Cardiac muscle cell (in vitro differentiated cells and primary cell): ENCODE data around the gene WDR26. TPM values are rescaled to one million over a fixed set of nuclear protein-coding genes. Genes with fewer than 3 reads are reported as not detected.
"Not testable (repeated sequence)": the region's sequence is repeated elsewhere in the genome, so short reads cannot be mapped to it uniquely, and the experiment has no call there.

ENCODE experiments used
- DNase-seq, 2 donors: peaks; one replicate each; pipeline versions ENCODE4 v3.0.0 to v3.0.0-alpha.2; 2010 to 2017; ENCODE audit warnings: low read depth in 1 of 2, low spot score in 1 of 2
- H3K27ac ChIP-seq: fragments of 200-600 bp; sonication (generic); 2 replicates; pipeline ENCODE4 v1.5.1; 2016
- H3K27me3 ChIP-seq: fragments of 200-600 bp; sonication (generic); 2 replicates; pipeline ENCODE4 v1.6.0; 2016; ENCODE audit warnings: control low read depth
- H3K36me3 ChIP-seq: fragments of 200-600 bp; sonication (generic); 2 replicates; pipeline ENCODE4 v1.5.1; 2016; ENCODE audit warnings: control low read depth
- H3K4me1 ChIP-seq: fragments of 200-600 bp; sonication (generic); 2 replicates; pipeline ENCODE4 v1.8.1; 2017; ENCODE audit warnings: low read depth, mild to moderate bottlenecking, mixed run types
- H3K4me3 ChIP-seq: fragments of 200-600 bp; sonication (generic); 2 replicates; pipeline ENCODE4 v1.5.1; 2016; ENCODE audit warnings: mild to moderate bottlenecking
- H3K9me3 ChIP-seq: fragments of 200-600 bp; sonication (generic); 2 replicates; pipeline ENCODE4 v1.5.1; 2017; ENCODE audit warnings: low read depth, mild to moderate bottlenecking, control low read depth
- polyA plus RNA-seq: library from polyadenylated mRNA; unstranded; fragments of >200 nt; fragmentation: Nextera tagmentation; extraction: Ambion mirVana; gene quantifications from 2 replicates; pipeline ENCODE4 v1.2.1, GENCODE V29; 2016
- total RNA-seq: library from RNA; depleted of rRNA; stranded (reverse); fragments of >200 nt; gene quantifications from 2 replicates; pipeline ENCODE4 v1.2.3, GENCODE V29; 2016
- TF ChIP-seq, protein P1 (sequence below): IDR thresholded peaks from 2 replicates; pipeline ENCODE4 v1.5.1; 2012; ENCODE audit warnings: low read depth, mild to moderate bottlenecking, low read length

Gene WDR26
- total and polyA plus RNA-seq, 2 experiments from 2014 or later = 14.9 to 62.2 TPM

DNA sequence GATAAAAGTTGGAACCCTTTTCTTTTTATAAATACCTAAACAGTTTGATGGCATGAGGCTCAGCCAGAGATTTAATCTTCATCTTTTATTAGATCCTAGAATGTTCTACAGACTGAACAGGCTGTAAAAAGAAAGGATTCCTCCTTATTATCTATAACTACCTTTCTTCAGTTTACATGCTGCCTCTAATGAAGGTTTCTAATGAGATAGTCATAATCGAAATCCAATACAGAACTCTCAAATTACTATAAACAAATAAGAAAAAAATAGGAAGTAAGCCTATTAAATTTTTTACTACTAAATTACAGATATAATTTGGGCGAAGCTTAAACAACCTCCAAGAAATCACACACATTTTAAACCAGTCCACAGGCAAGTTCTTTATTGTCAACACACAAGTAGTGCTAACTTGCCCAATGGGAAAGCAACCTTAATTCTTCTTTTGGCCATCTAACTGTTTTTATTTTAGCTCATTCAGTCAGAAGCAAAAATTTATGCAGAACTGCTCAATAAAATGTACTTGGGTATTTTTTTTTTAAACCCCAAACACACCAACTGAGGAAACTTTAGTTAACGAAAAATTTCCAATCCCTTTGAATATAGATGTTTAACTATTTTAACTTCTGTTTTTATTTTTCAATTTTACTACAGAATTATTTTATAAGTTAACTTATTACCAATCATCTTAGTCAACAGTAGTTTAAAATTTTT, 4.8 kb downstream of the WDR26 start:
- Histone ChIP-seq H3K27me3 (no peaks in the 10 kb centered on the region), H3K27ac (no peak overlapping the region), H3K4me1 (peaks cover 22% of the 10 kb centered on the region), H3K36me3 (peaks cover 48% of the 10 kb centered on the region), H3K4me3 (no peak overlapping the region), H3K9me3 (no peaks in the 10 kb centered on the region)
- TF ChIP-seq, protein P1, sequence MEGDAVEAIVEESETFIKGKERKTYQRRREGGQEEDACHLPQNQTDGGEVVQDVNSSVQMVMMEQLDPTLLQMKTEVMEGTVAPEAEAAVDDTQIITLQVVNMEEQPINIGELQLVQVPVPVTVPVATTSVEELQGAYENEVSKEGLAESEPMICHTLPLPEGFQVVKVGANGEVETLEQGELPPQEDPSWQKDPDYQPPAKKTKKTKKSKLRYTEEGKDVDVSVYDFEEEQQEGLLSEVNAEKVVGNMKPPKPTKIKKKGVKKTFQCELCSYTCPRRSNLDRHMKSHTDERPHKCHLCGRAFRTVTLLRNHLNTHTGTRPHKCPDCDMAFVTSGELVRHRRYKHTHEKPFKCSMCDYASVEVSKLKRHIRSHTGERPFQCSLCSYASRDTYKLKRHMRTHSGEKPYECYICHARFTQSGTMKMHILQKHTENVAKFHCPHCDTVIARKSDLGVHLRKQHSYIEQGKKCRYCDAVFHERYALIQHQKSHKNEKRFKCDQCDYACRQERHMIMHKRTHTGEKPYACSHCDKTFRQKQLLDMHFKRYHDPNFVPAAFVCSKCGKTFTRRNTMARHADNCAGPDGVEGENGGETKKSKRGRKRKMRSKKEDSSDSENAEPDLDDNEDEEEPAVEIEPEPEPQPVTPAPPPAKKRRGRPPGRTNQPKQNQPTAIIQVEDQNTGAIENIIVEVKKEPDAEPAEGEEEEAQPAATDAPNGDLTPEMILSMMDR = no peak
- no peak for DNase-seq

DNA sequence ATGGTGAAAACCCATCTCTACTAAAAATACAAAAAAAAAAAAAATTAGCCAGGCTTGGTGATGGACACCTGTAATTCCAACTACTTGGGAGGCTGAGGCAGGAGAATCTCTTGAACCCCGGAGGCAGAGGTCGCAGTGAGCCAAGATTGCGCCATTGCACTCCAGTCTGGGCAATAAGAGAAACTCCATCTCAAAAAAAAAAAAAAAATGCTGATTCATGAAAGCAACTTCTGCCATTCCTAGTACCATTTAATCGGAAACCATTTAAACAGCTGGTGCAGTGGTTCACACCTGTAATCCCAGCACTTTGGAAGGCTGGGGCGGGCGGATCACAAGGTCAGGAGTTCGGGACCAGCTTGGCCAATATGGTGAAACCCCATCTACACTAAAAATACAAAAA, 5.9 kb downstream of the WDR26 start:
- H3K27ac ChIP-seq = not testable (repeated sequence)
- H3K36me3 ChIP-seq = peaks cover 58% of the 10 kb centered on the region

DNA sequence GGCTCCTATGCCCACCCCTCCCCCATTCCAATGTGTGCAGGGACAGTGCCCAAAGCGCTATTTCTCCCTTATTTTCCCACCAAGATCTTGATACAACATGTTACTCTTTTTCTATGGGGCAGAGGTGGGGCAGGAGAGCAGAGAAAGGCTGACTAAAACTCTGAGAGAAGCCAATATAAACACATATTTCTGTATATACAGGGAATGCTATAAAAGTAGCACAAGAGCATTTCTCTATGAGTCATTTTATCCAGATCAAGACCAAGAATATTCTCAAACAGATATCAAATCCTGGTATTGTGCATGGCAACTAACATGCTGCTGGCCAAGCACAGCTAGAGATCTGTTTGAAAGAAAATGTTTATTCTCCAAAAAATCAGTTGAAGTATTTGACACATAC, 7.3 kb downstream of the WDR26 start:
- peak in 1 of 2 donors; percentile 56 for DNase-seq
- no peaks in the 10 kb centered on the region for H3K9me3 ChIP-seq
- no peak overlapping the region for H3K27ac ChIP-seq
- peaks cover 72% of the 10 kb centered on the region for H3K36me3 ChIP-seq
- no peaks in the 10 kb centered on the region for H3K27me3 ChIP-seq
- TF ChIP-seq, protein P1 = no peak
- H3K4me1 ChIP-seq = peaks cover 20% of the 10 kb centered on the region
- H3K4me3 ChIP-seq = no peak overlapping the region

More for the DNA sequence above, 5.9 kb downstream of the WDR26 start:
- H3K4me1 ChIP-seq = peaks cover 22% of the 10 kb centered on the region
- not testable (repeated sequence) for H3K9me3 ChIP-seq, H3K27me3 ChIP-seq, H3K4me3 ChIP-seq, DNase-seq

DNA sequence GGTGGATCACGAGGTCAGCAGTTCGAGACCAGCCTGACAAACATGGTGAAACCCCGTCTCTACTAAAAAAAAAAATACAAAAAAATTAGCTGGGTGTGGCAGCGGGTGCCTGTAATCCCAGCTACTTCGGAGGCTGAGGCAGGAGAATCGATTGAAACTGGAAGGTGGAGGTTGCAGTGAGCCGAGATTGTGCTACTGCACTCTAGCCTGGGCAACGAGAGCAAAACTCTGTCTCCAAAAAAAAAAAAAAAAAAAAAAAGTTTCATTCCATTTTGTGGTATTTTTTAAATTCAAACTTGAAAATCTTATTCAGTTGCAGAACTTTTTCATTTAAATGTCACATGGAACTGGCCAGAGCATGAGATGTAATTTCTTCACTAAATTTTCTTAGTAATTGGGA, 7.7 kb downstream of the WDR26 start:
- not testable (repeated sequence) for DNase-seq, H3K9me3 ChIP-seq, H3K27me3 ChIP-seq, H3K4me3 ChIP-seq, H3K27ac ChIP-seq
- Histone ChIP-seq H3K4me1 (peaks cover 15% of the 10 kb centered on the region), H3K36me3 (peaks cover 77% of the 10 kb centered on the region)

DNA sequence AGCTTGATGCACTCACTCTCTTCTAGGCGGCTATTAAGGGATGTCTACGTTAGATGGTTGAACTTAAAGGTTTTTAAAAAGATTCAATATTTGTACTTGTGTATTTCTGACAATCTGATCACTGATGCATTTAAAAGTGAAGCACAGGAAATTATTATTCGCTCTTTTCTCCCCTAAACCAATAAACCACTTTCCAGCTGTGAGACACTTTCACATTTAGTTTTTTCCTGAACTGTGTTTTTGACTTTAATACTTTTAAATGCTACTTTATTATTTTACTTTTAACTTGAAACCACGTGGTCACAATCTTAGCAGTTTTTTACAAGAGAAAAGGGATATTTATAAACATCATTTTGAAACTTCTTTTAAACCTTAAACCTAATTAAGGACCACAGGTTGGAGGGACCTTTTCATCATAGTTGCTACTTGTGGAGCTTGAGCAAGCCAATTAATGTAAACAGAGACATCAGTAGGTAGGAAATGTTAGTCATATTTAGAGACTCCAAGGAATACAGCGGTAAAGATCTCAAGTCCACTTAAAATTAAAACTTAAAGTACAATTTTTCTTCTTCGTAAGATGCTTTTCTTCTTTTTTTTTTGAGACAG, 9.2 kb downstream of the WDR26 start:
- TF ChIP-seq, protein P1 = no peak
- H3K4me1 ChIP-seq = peaks cover under 1% of the 10 kb centered on the region
- H3K27ac ChIP-seq = no peak overlapping the region
- H3K36me3 ChIP-seq = peaks cover 78% of the 10 kb centered on the region
- DNase-seq = no peak
- H3K9me3 ChIP-seq = no peaks in the 10 kb centered on the region
- H3K27me3 ChIP-seq = no peaks in the 10 kb centered on the region
- H3K4me3 ChIP-seq = no peak overlapping the region

DNA sequence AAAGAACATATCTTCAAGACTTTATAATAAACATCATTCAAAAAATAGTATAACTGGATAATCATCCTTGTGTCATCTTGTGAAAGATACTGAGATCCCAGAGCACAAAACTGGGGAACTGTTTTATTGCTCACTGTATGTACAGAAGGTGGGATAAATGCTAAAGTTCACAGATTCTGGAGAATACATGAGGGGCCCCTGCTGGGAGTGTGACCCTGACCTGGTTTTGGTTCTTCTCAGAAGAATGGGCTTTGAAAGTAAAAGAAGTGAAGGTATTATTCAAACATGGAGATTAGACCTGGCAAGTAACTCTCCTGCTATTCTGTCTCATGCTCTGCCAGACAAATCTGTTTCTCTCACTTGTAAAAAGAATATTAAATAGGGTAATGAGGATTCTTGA, 14.5 kb downstream of the WDR26 start:
- Histone ChIP-seq H3K9me3 (no peaks in the 10 kb centered on the region), H3K4me1 (no peaks in the 10 kb centered on the region), H3K36me3 (peaks cover 96% of the 10 kb centered on the region), H3K4me3 (no peak overlapping the region), H3K27ac (no peak overlapping the region), H3K27me3 (no peaks in the 10 kb centered on the region)
- DNase-seq = no peak
- TF ChIP-seq, protein P1 = no peak
